ENCODE measurements around the gene WDR6.
A peak's percentile ranks its signal among the peaks of the same experiment; 100 is the strongest.

The WDR6 gene

DNA sequence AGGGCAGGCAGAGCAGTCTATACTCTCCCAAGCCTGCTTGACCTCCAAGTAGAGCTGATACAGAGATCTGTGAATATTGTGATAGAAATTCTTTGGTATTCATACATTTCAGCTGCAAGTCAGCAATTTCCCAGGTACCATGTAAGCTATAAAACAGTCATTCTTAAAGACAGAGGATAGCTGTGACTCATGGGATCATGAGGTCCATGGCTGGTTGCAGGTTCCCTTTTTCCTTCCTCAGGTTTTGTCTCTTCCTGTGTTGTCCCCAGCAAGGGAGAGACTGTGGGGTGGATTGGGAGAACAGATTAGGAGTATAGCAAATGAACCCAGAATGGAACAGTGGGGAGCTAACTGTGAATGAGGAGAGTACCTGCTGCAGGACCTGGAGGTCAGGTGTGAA lies 22.5 kb upstream of the WDR6 start:
- Histone ChIP-seq H3K27me3 (ENCODE audit: insufficient read depth, poor library complexity, severe bottlenecking) (no peaks in the 10 kb centered on the region), H3K9me3 (ENCODE audit: severe bottlenecking) (no peaks in the 10 kb centered on the region), H3K4me1 (ENCODE audit: insufficient read depth, poor library complexity, severe bottlenecking) (no peaks in the 10 kb centered on the region), H3K4me3 (ENCODE audit: severe bottlenecking) (no peak overlapping the region), H3K27ac (ENCODE audit: poor library complexity, severe bottlenecking) (no peak overlapping the region), H3K36me3 (ENCODE audit: low read depth) (peaks cover 39% of the 10 kb centered on the region)
- DNase-seq (ENCODE audit: low spot score) = no peak
- TF ChIP-seq, protein P1, sequence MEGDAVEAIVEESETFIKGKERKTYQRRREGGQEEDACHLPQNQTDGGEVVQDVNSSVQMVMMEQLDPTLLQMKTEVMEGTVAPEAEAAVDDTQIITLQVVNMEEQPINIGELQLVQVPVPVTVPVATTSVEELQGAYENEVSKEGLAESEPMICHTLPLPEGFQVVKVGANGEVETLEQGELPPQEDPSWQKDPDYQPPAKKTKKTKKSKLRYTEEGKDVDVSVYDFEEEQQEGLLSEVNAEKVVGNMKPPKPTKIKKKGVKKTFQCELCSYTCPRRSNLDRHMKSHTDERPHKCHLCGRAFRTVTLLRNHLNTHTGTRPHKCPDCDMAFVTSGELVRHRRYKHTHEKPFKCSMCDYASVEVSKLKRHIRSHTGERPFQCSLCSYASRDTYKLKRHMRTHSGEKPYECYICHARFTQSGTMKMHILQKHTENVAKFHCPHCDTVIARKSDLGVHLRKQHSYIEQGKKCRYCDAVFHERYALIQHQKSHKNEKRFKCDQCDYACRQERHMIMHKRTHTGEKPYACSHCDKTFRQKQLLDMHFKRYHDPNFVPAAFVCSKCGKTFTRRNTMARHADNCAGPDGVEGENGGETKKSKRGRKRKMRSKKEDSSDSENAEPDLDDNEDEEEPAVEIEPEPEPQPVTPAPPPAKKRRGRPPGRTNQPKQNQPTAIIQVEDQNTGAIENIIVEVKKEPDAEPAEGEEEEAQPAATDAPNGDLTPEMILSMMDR (IDR thresholded peaks at IDR 0.05; ENCODE audit: poor library complexity, severe bottlenecking) = no peak
- ATAC-seq (ENCODE audit: low read depth) = no peak

DNA sequence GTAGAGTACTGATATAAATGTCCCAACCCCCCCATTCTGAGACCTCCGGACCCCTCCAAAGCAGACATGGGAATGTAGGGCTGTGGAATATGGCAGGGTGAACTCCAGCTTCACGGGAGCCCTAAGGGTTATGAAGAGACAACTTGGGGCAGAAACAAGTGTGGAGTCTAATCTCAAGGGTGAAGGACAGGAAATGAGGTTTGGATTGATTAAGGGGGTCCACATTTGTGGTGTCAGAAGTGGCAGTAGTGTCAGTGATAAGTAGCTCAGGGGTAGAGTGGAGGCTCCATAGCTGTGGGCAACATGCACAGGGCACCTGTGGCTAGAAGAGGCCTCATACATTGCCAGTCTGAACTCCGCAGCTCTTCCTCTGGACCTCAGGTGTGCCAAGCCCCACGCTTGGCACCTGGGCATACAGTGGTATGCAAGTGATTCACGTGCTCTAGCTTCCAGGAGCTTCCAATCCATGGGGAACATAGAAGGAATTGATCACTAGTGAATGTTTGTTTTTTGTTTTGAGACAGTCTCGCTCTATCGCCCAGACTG lies 21.3 kb upstream of the WDR6 start:
- no peak for ATAC-seq (ENCODE audit: low read depth)
- DNase-seq (ENCODE audit: low spot score) = no peak
- no peaks in the 10 kb centered on the region for H3K9me3 ChIP-seq (ENCODE audit: severe bottlenecking)
- H3K4me3 ChIP-seq (ENCODE audit: severe bottlenecking) = no peak overlapping the region
- peaks cover 31% of the 10 kb centered on the region for H3K36me3 ChIP-seq (ENCODE audit: low read depth)
- H3K27ac ChIP-seq (ENCODE audit: poor library complexity, severe bottlenecking) = no peak overlapping the region
- H3K27me3 ChIP-seq (ENCODE audit: insufficient read depth, poor library complexity, severe bottlenecking) = no peaks in the 10 kb centered on the region
- TF ChIP-seq, protein P1 (IDR thresholded peaks at IDR 0.05; ENCODE audit: poor library complexity, severe bottlenecking) = no peak
- no peaks in the 10 kb centered on the region for H3K4me1 ChIP-seq (ENCODE audit: insufficient read depth, poor library complexity, severe bottlenecking)

DNA sequence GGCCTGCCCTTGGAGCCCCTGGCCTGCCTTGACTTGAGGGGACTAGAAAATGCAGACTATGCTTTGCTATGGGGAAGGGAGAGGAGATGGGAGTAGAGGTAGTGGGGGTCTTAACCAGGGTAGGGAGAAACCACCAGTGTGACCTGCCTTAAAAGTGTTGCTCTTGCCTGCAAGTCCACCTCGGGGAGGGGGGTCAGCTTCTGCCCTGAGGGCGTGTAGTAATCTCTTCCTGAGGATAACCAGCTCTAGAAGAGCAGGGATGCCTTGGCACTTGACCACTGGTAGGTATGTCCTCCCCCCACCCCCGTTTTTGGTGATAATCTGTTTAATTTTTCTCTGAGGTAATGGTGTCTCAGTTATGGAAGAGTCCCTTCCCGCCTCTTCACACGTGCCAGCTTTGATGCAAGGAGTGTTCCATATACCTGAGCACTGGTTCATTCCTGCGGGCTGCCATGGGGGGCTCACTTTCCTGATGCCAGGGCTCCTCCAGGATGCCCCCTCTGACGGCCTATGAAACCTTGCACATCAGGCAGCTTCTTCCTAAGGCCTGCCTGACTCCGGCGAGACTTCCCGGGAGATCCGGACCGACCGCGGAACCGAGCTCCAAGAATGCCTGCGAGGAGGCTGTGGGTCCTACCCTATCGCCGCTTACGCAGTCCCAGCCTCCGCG lies 17.9 kb upstream of the WDR6 start:
- Histone ChIP-seq H3K36me3 (ENCODE audit: low read depth) (peaks cover 6% of the 10 kb centered on the region), H3K27ac (ENCODE audit: poor library complexity, severe bottlenecking) (peak overlapping the region; percentile 74), H3K9me3 (ENCODE audit: severe bottlenecking) (no peaks in the 10 kb centered on the region), H3K27me3 (ENCODE audit: insufficient read depth, poor library complexity, severe bottlenecking) (no peaks in the 10 kb centered on the region), H3K4me3 (ENCODE audit: severe bottlenecking) (peak overlapping the region; percentile 74), H3K4me1 (ENCODE audit: insufficient read depth, poor library complexity, severe bottlenecking) (no peaks in the 10 kb centered on the region)
- TF ChIP-seq, protein P1 (IDR thresholded peaks at IDR 0.05; ENCODE audit: poor library complexity, severe bottlenecking) = no peak
- ATAC-seq (ENCODE audit: low read depth) (no peak), DNase-seq (ENCODE audit: low spot score) (no peak)

DNA sequence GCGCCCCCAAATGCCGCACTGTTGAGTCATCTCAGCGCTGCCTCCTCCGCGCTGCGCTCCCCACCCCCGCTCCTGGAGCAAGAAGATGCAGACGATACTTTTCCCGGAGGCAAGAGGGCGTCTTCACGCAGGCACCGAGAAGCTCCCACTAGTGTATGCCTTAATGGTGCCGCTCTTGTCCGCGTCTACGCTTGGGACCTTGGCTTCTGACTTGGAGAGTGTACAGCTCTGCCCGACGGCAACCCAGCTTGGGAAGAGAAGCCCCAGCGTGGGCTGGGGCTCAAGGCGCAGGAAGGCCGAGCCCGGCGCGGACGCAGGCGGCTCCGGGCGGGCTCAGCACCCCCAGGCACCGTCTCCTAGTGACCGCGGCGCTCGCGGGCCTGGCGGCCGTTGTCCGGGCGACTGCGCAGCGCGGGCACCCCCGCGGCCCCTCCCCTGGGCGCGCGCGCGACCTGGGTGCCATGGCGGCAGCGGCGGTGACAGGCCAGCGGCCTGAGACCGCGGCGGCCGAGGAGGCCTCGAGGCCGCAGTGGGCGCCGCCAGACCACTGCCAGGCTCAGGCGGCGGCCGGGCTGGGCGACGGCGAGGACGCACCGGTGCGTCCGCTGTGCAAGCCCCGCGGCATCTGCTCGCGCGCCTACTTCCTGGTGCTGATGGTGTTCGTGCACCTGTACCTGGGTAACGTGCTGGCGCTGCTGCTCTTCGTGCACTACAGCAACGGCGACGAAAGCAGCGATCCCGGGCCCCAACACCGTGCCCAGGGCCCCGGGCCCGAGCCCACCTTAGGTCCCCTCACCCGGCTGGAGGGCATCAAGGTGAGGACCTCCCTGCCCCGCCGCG lies 17.2 kb upstream of the WDR6 start, which contains the start of gene P4HTM:
P4HTM (plus strand) TSS at position 446 of the 840 bp plus-strand sequence; CDS start at position 462, 16 bp downstream.
- peak within 1 kb of the TSS; percentile 74 for H3K27ac ChIP-seq (ENCODE audit: poor library complexity, severe bottlenecking)
- no peaks in the 10 kb centered on the region for H3K36me3 ChIP-seq (ENCODE audit: low read depth)
- H3K9me3 ChIP-seq (ENCODE audit: severe bottlenecking) = no peaks in the 10 kb centered on the region
- TF ChIP-seq, protein P1 (IDR thresholded peaks at IDR 0.05; ENCODE audit: poor library complexity, severe bottlenecking) = peak; percentile 52
- DNase-seq (ENCODE audit: low spot score) (peak; percentile 89), ATAC-seq (ENCODE audit: low read depth) (peak; percentile 70)
- no peaks in the 10 kb centered on the region for H3K4me1 ChIP-seq (ENCODE audit: insufficient read depth, poor library complexity, severe bottlenecking)
- no peaks in the 10 kb centered on the region for H3K27me3 ChIP-seq (ENCODE audit: insufficient read depth, poor library complexity, severe bottlenecking)
- peak within 1 kb of the TSS; percentile 74 for H3K4me3 ChIP-seq (ENCODE audit: severe bottlenecking)
